ENCODE results near the gene TRAPPC3L.
A peak's percentile ranks its signal among the peaks of the same experiment; 100 is the strongest.

The TRAPPC3L gene

GRCh38 chr6:116564921-116565872 lies 19.7 kb upstream of the TRAPPC3L start:
- Mint-ChIP-seq H3K4me3 (peak overlapping the region; percentile 35), H3K27me3 (peaks cover 7% of the 10 kb centered on the region), H3K4me1 (ENCODE audit: low read depth) (peaks cover 21% of the 10 kb centered on the region), H3K36me3 (no peaks in the 10 kb centered on the region), H3K9me3 (ENCODE audit: low read depth) (no peaks in the 10 kb centered on the region), H3K27ac (no peak overlapping the region)

- Mint-ChIP-seq H3K27ac (peak overlapping the region; percentile 18), H3K27me3 (peaks cover 7% of the 10 kb centered on the region), H3K36me3 (no peaks in the 10 kb centered on the region), H3K9me3 (ENCODE audit: low read depth) (no peaks in the 10 kb centered on the region), H3K4me3 (peak overlapping the region; percentile 35), H3K4me1 (ENCODE audit: low read depth) (peaks cover 14% of the 10 kb centered on the region)
These were observed 18.8 kb upstream of the TRAPPC3L start for GRCh38 chr6:116564311-116564710.

GRCh38 chr6:116563830-116564229 lies 18.3 kb upstream of the TRAPPC3L start:
- H3K4me3 Mint-ChIP-seq, result no peak overlapping the region
- H3K27ac Mint-ChIP-seq, result peak overlapping the region; percentile 18
- H3K9me3 Mint-ChIP-seq (ENCODE audit: low read depth), result no peaks in the 10 kb centered on the region
- H3K4me1 Mint-ChIP-seq (ENCODE audit: low read depth), result peaks cover 9% of the 10 kb centered on the region
- H3K36me3 Mint-ChIP-seq, result no peaks in the 10 kb centered on the region
- peaks cover 7% of the 10 kb centered on the region for H3K27me3 Mint-ChIP-seq

GRCh38 chr6:116562614-116563013 lies 17.1 kb upstream of the TRAPPC3L start:
- Mint-ChIP-seq H3K36me3 (no peaks in the 10 kb centered on the region), H3K27ac (no peak overlapping the region), H3K4me3 (no peak overlapping the region), H3K9me3 (ENCODE audit: low read depth) (no peaks in the 10 kb centered on the region), H3K27me3 (peaks cover 7% of the 10 kb centered on the region), H3K4me1 (ENCODE audit: low read depth) (peaks cover 5% of the 10 kb centered on the region)

- Mint-ChIP-seq H3K36me3 (no peaks in the 10 kb centered on the region), H3K4me3 (no peak overlapping the region), H3K27me3 (peaks cover 7% of the 10 kb centered on the region), H3K27ac (no peak overlapping the region), H3K9me3 (ENCODE audit: low read depth) (no peaks in the 10 kb centered on the region), H3K4me1 (ENCODE audit: low read depth) (peaks cover 5% of the 10 kb centered on the region)
These were observed 16.5 kb upstream of the TRAPPC3L start for GRCh38 chr6:116562019-116562403.

- H3K27ac Mint-ChIP-seq, result no peak overlapping the region
- no peak overlapping the region for H3K4me3 Mint-ChIP-seq
- no peaks in the 10 kb centered on the region for H3K36me3 Mint-ChIP-seq
- peaks cover 7% of the 10 kb centered on the region for H3K27me3 Mint-ChIP-seq
- no peaks in the 10 kb centered on the region for H3K9me3 Mint-ChIP-seq (ENCODE audit: low read depth)
- H3K4me1 Mint-ChIP-seq (ENCODE audit: low read depth), result peaks cover 5% of the 10 kb centered on the region
These were observed 16.0 kb upstream of the TRAPPC3L start for GRCh38 chr6:116561377-116562018.

GRCh38 chr6:116560130-116560529 lies 14.6 kb upstream of the TRAPPC3L start:
- H3K9me3 Mint-ChIP-seq (ENCODE audit: low read depth), result no peaks in the 10 kb centered on the region
- H3K4me1 Mint-ChIP-seq (ENCODE audit: low read depth), result peaks cover 5% of the 10 kb centered on the region
- no peaks in the 10 kb centered on the region for H3K36me3 Mint-ChIP-seq
- H3K27ac Mint-ChIP-seq, result no peak overlapping the region
- H3K27me3 Mint-ChIP-seq, result peaks cover 7% of the 10 kb centered on the region
- H3K4me3 Mint-ChIP-seq, result no peak overlapping the region

GRCh38 chr6:116557893-116558292 lies 12.4 kb upstream of the TRAPPC3L start:
- Mint-ChIP-seq H3K36me3 (no peaks in the 10 kb centered on the region), H3K4me3 (no peak overlapping the region), H3K27ac (no peak overlapping the region), H3K4me1 (ENCODE audit: low read depth) (no peaks in the 10 kb centered on the region), H3K9me3 (ENCODE audit: low read depth) (no peaks in the 10 kb centered on the region), H3K27me3 (peaks cover 16% of the 10 kb centered on the region)

- Mint-ChIP-seq H3K27me3 (peaks cover 13% of the 10 kb centered on the region), H3K36me3 (no peaks in the 10 kb centered on the region), H3K9me3 (ENCODE audit: low read depth) (no peaks in the 10 kb centered on the region), H3K4me1 (ENCODE audit: low read depth) (no peaks in the 10 kb centered on the region), H3K4me3 (no peak overlapping the region), H3K27ac (no peak overlapping the region)
These were observed 11.4 kb upstream of the TRAPPC3L start for GRCh38 chr6:116556814-116557415.

GRCh38 chr6:116556065-116556464 lies 10.6 kb upstream of the TRAPPC3L start:
- Mint-ChIP-seq H3K4me3 (no peak overlapping the region), H3K27ac (no peak overlapping the region), H3K36me3 (no peaks in the 10 kb centered on the region), H3K4me1 (ENCODE audit: low read depth) (no peaks in the 10 kb centered on the region), H3K27me3 (peaks cover 12% of the 10 kb centered on the region), H3K9me3 (ENCODE audit: low read depth) (no peaks in the 10 kb centered on the region)

GRCh38 chr6:116553451-116553850 lies 8.0 kb upstream of the TRAPPC3L start, which contains the start of gene CALHM4:
Gene CALHM4 (plus strand): TSS chr6:116553751. CDS start chr6:116553794, 43 bp downstream.
- peaks cover 12% of the 10 kb centered on the region for H3K27me3 Mint-ChIP-seq
- no peaks in the 10 kb centered on the region for H3K4me1 Mint-ChIP-seq (ENCODE audit: low read depth)
- no peaks in the 10 kb centered on the region for H3K36me3 Mint-ChIP-seq
- H3K27ac Mint-ChIP-seq, result no peak within 1 kb of the TSS
- H3K9me3 Mint-ChIP-seq (ENCODE audit: low read depth), result no peaks in the 10 kb centered on the region
- no peak within 1 kb of the TSS for H3K4me3 Mint-ChIP-seq

- H3K27ac Mint-ChIP-seq, result no peak overlapping the region
- H3K4me1 Mint-ChIP-seq (ENCODE audit: low read depth), result no peaks in the 10 kb centered on the region
- H3K9me3 Mint-ChIP-seq (ENCODE audit: low read depth), result no peaks in the 10 kb centered on the region
- peaks cover 12% of the 10 kb centered on the region for H3K27me3 Mint-ChIP-seq
- H3K4me3 Mint-ChIP-seq, result no peak overlapping the region
- H3K36me3 Mint-ChIP-seq, result no peaks in the 10 kb centered on the region
These were observed 5.3 kb upstream of the TRAPPC3L start for GRCh38 chr6:116550796-116551195.

GRCh38 chr6:116547358-116547757 lies 1.9 kb upstream of the TRAPPC3L start:
- H3K4me1 Mint-ChIP-seq (ENCODE audit: low read depth), result no peaks in the 10 kb centered on the region
- H3K9me3 Mint-ChIP-seq (ENCODE audit: low read depth), result no peaks in the 10 kb centered on the region
- peaks cover 6% of the 10 kb centered on the region for H3K27me3 Mint-ChIP-seq
- no peaks in the 10 kb centered on the region for H3K36me3 Mint-ChIP-seq
- no peak overlapping the region for H3K27ac Mint-ChIP-seq
- H3K4me3 Mint-ChIP-seq, result no peak overlapping the region

- H3K9me3 Mint-ChIP-seq (ENCODE audit: low read depth), result no peaks in the 10 kb centered on the region
These were observed 2.3 kb downstream of the TRAPPC3L start for GRCh38 chr6:116543149-116543548.

GRCh38 chr6:116542426-116542825 lies 3.1 kb downstream of the TRAPPC3L start:
- Mint-ChIP-seq H3K27me3 (peaks cover 17% of the 10 kb centered on the region), H3K4me1 (ENCODE audit: low read depth) (no peaks in the 10 kb centered on the region), H3K27ac (no peak overlapping the region), H3K4me3 (no peak overlapping the region), H3K36me3 (no peaks in the 10 kb centered on the region), H3K9me3 (ENCODE audit: low read depth) (no peaks in the 10 kb centered on the region)

More at GRCh38 chr6:116543149-116543548, 2.3 kb downstream of the TRAPPC3L start:
- Mint-ChIP-seq H3K4me1 (ENCODE audit: low read depth) (no peaks in the 10 kb centered on the region), H3K27me3 (peaks cover 17% of the 10 kb centered on the region), H3K27ac (no peak overlapping the region), H3K36me3 (no peaks in the 10 kb centered on the region), H3K4me3 (no peak overlapping the region)

All from activated naive CD8-positive, alpha-beta T cell (primary cell).